Esophagus muscularis mucosa (tissue), 3 donors: ENCODE data around the gene LGALSL.

ENCODE experiments used
- CTCF ChIP-seq, 3 experiments: fragments of 200-600 bp in 2 of 3; fragments of 450-650 bp in 1 of 3; sonication (generic) in 2 of 3; IDR thresholded peaks; one replicate each; pipeline ENCODE4 v1.5.1; 2017 to 2019; ENCODE audit warnings: antibody characterized with exemption in 3 of 3, mild to moderate bottlenecking in 2 of 3, moderate library complexity in 1 of 3
- POLR2A ChIP-seq: fragments of 450-650 bp; IDR thresholded peaks from one replicate; pipeline ENCODE4 v1.6.1; 2017; ENCODE audit warnings: antibody characterized with exemption, moderate library complexity, mild to moderate bottlenecking, low read depth
- POLR2AphosphoS5 ChIP-seq, 2 donors: sonication (generic); formaldehyde crosslinking; IDR thresholded peaks; one replicate each; pipeline ENCODE4 v1.6.1; 2017; ENCODE audit warnings: antibody characterized with exemption in 2 of 2

- TF ChIP-seq CTCF (IDR thresholded peaks at IDR 0.05) = no peak
- TF ChIP-seq POLR2A = no peak
- no peak for TF ChIP-seq POLR2AphosphoS5 (IDR thresholded peaks at IDR 0.05)
Measured at GRCh38 chr2:64501946-64502345, 48.0 kb downstream of the LGALSL start.
